Right renal pelvis (tissue), 4 donors: Measurements from ENCODE around the gene HAUS6. TPM values are rescaled to one million over a fixed set of nuclear protein-coding genes. Genes with fewer than 3 reads are reported as not detected.
"Not testable (repeated sequence)": the region's sequence is repeated elsewhere in the genome, so short reads cannot be mapped to it uniquely, and the experiment has no call there.

ENCODE experiments used
- DNase-seq, 4 donors: peaks; one replicate each; pipeline ENCODE4 v3.0.0-alpha.2; 2013; ENCODE audit warnings: low read depth in 4 of 4, low spot score in 3 of 4, missing footprints in 1 of 4
- polyA plus RNA-seq, 4 donors: library from polyadenylated mRNA; unstranded; fragments of 120-200 nt; gene quantifications; one replicate each; pipeline ENCODE4 v1.2.1, GENCODE V29; 2013; ENCODE audit not compliant: insufficient read length in 4 of 4

HAUS6 gene
- polyA plus RNA-seq, 4 donors = 17.3 to 23.3 (median 21.1) TPM

DNA sequence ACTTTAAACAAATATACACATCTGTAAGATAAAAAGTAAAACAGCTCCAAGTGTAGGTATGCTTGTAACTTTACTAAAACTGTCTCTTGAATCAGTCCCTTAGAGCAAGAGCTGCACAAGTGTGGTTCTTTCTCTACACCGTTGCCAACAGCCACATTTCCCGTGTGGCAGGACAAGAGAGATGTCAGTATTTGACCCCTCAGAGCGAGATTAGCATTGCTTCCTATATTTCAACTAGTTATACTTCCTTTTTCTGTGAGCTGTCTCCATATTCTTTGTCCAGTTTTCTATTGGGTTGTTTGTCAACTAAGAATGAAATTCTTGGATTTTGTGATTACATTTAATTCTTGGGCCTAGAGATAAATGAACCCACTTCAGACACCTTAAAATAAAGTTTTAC, 16.5 kb upstream of the HAUS6 start:
- DNase-seq = no peak

DNA sequence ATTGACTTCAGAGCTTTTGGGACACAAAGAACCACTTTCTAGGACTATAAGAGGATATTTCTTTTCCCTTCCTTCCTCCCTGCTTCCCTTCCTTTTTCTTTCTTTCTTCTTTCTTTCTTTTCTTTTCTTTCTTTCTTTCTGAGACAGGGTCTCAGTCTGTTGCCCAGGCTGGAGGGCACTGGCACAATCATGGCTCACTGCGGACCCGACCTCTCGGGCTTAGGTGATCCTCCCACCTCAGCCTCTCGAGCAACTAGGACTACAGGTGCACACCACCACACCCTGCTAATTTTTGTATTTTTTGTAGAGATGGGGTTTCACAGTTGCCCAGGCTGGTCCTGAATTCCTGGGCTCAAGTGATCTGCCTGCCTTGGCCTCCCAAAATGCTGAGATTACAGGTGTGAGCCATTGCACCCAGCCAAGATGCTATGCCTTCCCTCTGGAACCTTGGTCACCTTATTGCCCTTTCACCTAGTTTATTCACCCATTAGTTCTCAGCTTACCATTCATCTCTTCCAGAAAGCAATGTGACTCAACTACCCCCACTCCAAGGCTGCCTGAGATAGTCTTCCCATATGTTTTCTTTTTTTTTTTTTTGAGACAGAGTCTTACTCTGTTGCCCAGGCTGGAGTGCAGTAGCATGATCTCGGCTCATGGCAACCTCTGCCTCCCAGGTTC, 14.5 kb upstream of the HAUS6 start:
- no peak for DNase-seq

DNA sequence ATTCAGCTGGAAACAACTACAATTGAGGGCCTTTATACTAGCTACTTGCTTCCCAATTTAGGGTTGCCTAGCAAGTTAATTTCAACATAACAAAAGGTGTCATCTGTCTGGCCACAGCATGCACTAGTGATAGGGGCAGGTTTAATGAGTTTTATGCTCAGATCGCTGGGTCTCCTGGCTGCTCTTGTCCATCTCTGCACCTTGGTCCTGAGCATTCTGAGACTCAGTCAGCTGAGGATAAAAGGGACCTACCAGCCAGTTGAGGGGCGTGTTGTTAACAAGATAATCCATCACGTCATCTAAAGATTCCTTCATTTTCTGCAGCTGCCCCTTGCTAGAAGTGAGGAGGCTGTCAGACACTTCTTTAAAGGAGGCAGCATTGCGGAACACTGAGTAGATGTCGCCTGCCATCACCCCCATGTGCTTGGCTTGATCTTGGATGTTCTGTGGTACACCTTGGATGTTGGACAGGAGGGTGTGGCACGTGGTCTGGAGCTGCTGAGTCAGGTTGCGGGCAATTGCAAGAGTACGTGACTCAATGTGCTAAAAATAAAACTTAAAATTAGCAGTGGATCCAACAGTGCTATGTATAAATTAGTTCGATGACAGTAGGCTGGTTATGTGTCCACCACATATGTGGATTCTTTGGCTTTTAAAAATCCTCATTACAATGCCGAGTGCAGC, 13.5 kb upstream of the HAUS6 start:
- DNase-seq = no peak

DNA sequence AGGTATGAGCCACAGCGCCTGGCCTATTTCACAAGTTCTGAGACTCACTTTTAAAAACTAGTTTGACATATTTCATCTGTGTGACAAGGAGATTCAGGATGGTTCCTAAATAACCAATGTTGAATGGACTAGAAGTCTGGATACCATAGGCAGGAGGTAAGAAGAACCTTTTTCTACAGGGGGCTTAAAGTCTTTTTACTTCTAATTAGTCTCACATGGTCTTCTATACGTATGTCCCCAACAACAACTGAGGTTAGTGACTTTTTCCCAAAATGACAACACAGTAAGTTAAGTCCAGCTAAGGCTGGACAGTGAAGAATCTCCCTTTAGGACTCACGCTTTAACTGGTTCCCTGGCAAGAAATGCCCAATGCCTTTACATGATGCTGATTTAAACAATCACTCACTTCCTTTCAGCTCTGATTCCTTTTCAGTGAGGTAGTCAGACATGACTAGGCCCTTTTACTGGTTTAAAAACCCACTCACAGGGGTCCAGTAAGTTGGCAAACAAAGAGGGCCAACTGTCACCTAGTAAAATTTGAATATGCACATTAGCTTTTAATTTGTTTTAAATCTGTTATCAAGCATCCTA, 12.1 kb upstream of the HAUS6 start:
- DNase-seq = no peak

DNA sequence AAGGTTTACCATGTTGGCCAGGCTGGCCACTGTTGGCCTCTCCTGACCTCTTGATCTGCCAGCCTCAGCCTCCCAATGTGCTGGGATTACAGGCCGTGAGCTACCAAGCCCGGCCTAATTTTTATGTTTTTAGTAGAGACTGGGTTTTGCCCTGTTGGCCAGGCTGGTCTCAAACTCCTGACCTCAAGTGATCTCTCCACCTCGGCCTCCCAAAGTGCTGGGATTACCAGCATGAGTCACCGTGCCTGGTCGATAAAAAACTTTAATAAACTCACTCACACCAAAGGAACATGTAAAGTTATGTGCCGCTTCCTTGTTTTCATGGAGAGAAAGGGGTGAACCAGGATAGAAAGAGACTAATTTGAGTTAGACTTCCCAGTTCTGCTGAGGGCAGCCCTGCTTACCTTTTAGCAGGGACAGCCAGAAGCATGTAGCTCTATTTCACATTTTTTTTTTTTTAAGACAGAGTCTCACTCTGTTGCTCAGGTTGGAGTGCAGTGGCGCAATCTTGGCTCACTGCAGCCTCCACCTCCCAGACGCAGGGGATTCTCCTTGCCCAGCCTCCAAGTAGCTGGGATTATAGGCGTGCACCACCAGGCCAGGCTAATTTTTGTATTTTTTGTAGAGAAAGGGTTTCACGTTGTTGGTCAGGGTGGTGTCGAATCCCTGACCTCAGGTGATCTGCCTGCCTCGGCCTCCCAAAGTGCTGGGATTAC, 11.4 kb upstream of the HAUS6 start:
- no peak for DNase-seq

DNA sequence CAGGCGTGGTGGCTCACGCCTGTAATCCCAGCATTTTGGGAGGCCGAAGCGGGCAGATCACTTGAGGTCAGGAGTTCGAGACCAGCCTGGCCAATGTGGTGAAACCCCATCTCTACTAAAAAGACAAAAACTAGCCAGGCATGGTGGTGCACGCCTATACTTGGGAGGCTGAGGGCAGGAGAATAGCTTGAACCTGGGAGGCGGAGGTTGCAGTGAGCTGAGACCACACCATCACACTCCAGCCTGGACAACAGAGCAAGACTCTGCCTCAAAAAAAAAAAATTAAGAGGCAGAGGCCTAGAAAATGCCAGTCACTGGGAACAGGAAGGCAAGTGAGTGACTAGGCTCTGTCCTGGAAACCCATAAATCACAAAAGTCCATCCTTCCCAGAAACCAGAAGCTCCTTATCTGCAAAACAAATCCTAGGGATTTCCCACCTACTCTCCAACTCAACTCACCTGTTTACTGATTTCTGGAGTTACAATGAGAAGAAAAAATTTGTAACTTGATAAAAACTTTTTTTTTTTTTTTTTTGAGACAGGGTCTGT, 10.4 kb upstream of the HAUS6 start:
- DNase-seq = not testable (repeated sequence)

DNA sequence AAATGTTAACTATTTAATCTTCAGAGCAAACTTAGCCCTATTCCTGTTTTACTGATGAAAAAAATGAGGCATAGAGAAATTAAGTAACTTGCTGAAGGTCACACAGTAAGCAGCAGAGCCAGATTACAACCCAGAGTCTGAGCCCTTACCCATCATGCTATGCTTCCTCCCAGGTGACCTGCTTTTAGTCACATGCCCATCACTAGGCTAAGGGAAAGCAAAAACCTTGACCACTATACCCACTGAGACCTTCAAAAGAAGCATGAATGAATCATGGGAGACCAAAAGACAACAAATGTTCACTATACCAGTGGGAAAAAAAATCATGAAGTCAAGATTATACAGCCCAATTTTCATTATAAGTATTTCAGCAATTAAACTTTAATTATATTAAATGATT, 5.3 kb upstream of the HAUS6 start:
- DNase-seq = no peak

DNA sequence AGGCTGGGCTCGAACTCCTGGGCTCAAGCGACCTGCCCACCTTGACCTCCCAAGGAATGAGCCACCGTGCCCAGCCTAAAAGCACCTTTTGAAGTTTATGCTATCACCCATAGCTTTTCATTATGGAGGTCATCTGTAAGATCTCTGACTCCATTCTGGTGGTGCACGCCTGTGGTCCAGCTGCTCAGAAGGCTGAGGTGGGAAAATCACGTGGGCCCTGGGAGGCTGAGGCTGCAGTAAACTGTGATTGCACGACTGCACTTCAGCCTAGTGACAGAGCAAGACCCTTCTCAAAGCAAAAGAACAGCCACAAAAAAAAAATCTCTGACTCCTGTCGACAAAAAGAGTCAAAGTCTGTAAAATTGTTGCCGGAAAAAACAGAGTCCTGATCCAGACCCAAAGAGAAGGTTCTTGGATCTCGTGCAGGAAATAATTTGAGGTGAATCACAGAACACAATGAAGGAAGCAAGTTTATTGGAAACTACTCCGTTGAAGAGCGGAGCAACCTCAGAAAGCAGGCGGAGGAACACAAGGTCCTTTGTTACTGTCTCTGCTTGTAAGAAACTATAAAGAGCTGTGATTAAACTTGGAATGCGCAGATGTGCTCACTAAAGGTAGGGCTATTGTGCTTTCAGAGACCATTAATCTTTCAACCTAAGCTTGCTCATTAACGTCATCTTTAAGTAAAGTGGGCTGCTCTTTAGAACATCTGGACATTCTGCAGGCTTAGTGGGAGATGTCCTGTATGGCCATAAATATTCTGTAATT, 2.0 kb upstream of the HAUS6 start:
- peak in 1 of 4 donors; percentile 29 for DNase-seq

DNA sequence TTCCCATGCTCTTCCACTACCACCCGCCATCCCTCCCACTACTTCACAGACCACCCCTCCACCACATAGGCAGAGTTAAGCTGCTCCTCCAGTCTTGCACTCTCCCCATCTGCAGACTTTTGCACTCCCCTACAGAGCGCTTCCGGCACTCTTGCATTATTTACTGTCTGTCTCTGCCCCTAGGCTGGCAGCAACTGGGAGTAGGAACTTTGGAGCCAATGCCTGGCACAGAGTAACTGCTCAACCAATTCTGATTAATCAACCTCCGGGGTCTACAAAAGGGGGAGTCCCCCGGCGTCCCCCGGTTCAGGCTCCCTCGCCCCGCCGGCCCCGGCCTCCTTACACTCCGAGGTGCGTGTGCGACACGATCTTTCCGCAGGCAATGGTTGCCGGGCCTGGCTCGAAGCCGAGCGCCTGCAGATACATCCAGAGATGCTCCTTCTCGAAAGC, 498 bp downstream of the HAUS6 start:
- DNase-seq = no peak

DNA sequence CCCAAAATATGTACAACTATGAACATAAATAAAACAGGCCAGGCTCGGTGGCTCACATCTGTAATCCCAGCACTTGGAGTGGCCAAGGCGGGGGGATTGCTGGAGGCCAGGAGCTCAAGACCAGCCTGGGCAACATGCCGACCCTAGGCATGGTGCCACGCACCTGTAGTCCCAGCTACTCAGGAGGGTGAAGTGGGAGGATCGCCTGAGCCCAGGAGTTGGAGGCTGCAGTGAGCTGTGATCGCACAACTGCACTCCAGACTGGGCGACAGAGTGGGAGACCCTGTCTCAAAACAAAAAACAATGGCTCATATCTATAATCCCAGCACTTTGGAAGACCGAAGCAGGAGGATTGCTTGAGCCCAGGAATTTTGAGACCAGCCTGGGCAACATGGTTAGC, 1.5 kb downstream of the HAUS6 start:
- DNase-seq = no peak

DNA sequence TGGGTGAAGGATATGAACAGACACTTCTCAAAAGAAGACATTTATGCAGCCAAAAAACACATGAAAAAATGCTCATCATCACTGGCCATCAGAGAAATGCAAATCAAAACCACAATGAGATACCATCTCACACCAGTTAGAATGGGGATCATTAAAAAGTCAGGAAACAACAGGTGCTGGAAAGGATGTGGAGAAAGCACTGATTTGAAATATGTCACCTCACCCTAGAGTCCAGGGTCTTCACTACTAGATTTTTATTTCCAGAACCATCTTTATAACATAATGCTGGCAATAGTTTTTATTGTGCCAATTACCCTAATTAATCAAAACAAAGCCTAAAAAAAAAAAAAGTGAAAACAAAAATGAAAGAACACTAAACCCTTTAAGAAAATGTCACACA, 5.3 kb downstream of the HAUS6 start:
- DNase-seq = not testable (repeated sequence)

DNA sequence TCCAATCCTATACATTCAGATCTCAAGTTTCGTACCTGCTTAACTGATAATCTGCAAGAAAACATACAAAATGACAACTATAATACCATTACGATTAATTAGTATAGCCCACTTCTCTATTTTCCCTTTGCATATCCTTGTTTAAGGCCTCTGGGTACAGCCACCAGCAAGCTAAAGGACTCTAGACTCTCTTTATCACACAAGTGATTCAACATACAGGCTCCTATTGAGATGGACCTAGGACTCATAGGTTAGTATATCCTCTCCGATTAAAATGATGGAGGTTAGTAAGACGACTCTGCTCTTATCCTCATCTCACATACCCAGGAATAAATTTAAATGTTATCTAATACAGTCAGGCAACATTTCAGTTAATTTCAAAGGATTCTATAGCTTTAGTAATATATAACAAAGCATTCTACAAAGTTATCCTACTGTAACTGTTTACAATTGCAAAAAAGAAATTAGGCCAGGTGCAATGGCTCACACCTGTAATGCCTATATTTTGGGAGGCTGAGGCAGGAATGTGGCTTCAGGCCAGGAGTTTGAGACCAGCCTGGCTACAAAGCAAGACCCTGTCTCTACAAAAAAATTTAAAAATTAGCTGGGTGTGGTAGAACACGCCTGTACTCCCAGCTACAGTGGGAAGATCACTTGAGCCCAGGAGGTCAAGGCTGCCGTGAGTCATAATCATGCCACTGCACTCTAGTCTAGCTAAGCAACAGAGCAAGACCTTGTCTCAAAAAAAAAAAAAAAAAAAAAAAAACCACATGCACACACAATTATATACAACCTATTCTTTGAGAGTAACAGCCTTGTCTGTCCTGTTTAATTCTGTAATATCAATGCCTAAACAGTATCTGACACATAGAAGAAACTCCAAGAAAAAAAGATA, 15.4 kb downstream of the HAUS6 start:
- no peak for DNase-seq

DNA sequence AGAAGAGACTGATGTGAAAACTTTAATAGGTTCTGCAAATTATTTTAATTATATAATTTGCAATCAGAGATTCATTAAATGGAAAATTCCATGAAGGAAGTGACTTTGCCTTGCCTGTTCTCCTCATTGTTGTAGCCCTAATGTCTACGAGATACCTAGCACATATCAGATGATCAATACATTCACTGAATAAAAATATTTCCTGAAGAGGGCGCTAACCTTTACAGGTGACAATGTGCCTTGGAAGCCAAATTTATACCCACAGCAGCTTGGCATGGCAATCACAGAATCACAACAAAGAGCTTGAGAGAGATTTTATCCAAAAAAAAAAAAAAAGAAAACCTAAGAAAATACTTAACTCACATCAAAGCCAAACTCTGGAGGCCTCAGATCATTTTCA, 17.4 kb downstream of the HAUS6 start:
- no peak for DNase-seq

DNA sequence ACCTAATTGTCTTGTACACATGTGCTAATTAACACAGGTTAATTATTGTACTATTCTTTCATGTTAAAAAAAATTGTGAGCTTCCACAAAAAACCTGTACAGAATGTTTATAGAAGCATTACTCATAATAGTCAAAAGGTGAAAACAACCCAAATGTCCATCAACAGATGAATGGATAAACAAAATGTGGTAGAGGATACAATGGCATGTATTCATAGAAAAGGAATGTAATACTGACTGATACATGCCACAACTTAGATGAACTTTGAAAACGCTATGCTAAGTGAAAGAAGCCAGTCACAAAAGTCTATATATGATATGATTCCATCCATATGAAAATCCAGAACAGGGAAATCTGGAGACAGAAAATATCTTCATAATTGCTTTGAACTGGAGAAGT, 27.9 kb downstream of the HAUS6 start:
- DNase-seq = no peak

DNA sequence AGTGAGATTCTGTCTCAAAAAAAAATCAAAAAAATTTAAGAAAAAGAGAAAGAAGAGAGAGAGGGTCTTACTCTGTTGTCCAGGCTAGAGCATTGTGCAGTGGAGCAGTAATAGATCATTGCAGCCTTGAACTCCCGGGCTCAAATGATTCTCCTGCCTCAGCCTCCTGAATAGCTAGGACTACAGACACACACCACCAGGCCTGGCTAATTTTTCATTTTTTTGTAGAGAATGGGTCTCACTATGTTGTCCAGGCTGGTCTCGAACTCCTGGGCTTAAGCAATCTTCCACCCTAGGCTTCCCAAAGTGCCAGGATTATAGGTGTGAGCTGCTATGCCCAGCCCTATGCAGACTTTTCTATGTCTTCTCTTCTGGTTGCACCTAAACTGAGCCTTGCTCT, 28.5 kb downstream of the HAUS6 start:
- no peak for DNase-seq

DNA sequence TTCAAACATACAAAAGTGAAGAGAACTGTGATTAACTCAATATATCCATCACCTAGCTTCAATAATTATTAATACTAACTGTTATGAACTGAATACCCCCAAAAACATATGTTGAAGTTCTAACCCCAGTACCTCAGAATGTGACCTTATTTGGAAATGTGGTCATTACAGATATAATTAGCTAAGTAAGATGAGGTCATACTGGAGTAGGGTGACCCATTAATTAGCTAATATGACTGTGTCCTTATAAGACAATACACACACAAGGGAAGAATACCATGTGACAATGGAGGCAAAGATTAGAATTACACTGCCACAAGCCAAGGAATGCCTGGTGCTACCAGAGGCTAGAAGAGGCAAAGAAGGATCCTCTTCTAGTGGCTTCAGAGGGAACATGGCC, 45.7 kb downstream of the HAUS6 start:
- no peak for DNase-seq

DNA sequence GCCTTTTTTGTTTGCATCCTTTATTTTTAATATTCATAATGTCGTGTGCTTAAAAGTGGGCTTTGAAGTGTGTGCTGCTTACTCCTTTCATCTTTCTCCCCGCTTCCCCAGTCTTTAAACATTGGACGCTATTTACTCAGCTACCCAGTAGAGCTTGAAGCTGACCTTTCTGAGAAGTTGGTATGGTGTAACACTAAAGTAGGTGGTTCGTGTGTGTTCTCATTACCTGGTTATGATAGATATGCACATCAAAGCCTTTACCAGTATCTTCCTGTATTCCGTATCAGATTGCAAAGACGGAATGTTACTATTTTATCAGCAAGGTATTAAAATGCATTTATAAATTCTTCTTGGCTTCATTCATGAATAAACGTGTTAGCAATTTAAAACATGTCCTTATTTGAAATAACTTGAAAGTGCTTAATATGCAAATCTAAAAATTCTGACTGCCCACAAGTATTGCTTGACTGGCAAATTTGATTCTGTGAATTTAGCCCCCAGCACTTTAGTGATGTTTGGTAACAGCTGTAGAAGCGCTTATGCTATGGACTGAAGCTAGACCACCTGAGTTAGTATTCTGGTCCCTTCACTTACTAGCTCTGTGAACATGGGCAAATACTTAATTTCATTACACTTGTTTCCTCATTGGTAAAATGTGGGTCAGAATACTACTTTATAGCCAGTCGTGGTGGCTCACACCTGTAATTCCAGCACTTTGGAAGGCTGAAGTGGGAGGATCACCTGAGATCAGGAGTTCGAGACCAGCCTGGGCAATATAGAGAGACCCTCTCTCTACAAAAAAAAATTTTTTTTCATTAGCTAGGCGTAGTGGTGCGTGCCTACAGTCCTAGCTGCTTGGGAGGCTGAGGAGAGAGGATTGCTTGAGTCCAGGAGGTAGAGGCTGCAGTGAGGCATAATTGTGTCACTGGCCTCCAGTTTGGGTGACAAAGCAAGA, 51.8 kb downstream of the HAUS6 start:
- no peak for DNase-seq

DNA sequence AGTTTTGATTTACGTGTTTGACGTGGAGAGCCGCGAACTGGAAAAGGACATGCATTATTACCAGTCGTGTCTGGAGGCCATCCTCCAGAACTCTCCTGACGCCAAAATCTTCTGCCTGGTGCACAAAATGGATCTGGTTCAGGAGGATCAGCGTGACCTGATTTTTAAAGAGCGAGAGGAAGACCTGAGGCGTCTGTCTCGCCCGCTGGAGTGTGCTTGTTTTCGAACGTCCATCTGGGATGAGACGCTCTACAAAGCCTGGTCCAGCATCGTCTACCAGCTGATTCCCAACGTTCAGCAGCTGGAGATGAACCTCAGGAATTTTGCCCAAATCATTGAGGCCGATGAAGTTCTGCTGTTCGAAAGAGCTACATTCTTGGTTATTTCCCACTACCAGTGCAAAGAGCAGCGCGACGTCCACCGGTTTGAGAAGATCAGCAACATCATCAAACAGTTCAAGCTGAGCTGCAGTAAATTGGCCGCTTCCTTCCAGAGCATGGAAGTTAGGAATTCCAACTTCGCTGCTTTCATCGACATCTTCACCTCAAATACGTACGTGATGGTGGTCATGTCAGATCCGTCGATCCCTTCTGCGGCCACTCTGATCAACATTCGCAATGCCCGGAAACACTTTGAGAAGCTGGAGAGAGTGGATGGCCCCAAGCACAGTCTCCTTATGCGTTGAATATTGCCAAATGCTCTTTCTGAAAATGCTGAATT, 52.6 kb downstream of the HAUS6 start:
- no peak for DNase-seq
